ENCODE results near the gene CNIH2.

The CNIH2 gene

GRCh38 chr11:66278363-66279091 is 552 bp downstream of the CNIH2 start:
- no peak for DNase-seq

- DNase-seq = no peak
Measured at GRCh38 chr11:66279092-66279734, 1.2 kb downstream of the CNIH2 start.

GRCh38 chr11:66280428-66280827 is 2.5 kb downstream of the CNIH2 start:
- no peak for DNase-seq

- no peak for DNase-seq
Measured at GRCh38 chr11:66281001-66281400, 3.0 kb downstream of the CNIH2 start.

GRCh38 chr11:66281776-66282467 is 3.9 kb downstream of the CNIH2 start:
- no peak for DNase-seq

- peak; percentile 99 for DNase-seq
Measured at GRCh38 chr11:66282468-66283455, 4.8 kb downstream of the CNIH2 start.

GRCh38 chr11:66283461-66284105 is 5.6 kb downstream of the CNIH2 start:
- no peak for DNase-seq

- DNase-seq = no peak
Measured at GRCh38 chr11:66284526-66285078, 6.6 kb downstream of the CNIH2 start.

- DNase-seq = no peak
Measured at GRCh38 chr11:66285250-66285947, 7.4 kb downstream of the CNIH2 start.

GRCh38 chr11:66286699-66287098 is 8.7 kb downstream of the CNIH2 start:
- DNase-seq = no peak

- DNase-seq = no peak
Measured at GRCh38 chr11:66287211-66287888, 9.4 kb downstream of the CNIH2 start.

GRCh38 chr11:66287889-66288670 is 10.1 kb downstream of the CNIH2 start:
- no peak for DNase-seq

- peak; percentile 97 for DNase-seq
Measured at GRCh38 chr11:66288671-66289547, 10.9 kb downstream of the CNIH2 start, which contains the start of gene YIF1A. Gene YIF1A (minus strand): TSS chr11:66289143. CDS start chr11:66288985, 158 bp downstream.

GRCh38 chr11:66289548-66290329 is 11.8 kb downstream of the CNIH2 start:
- DNase-seq = no peak

- no peak for DNase-seq
Measured at GRCh38 chr11:66290330-66290621, 12.3 kb downstream of the CNIH2 start.

- DNase-seq = no peak
Measured at GRCh38 chr11:66291303-66291705, 13.3 kb downstream of the CNIH2 start.

- DNase-seq = no peak
Measured at GRCh38 chr11:66291706-66292542, 13.9 kb downstream of the CNIH2 start, which contains the start of gene TMEM151A. Gene TMEM151A (plus strand): TSS chr11:66291894. CDS start chr11:66292014, 120 bp downstream.
